Subcutaneous adipose tissue (tissue), 4 donors: Measurements from ENCODE around the gene CTU2. TPM values are rescaled to one million over a fixed set of nuclear protein-coding genes. Genes with fewer than 3 reads are reported as not detected.

Experiments used
- total RNA-seq, 4 donors: library from RNA; depleted of rRNA; stranded (reverse); fragments of >200 nt; gene quantifications; one replicate each; pipeline ENCODE4 v1.1.0, GENCODE V29; 2016
- TF ChIP-seq, protein P1 (sequence below): fragments of 450-650 bp; IDR thresholded peaks from one replicate; pipeline ENCODE4 v1.5.1; 2016; ENCODE audit warnings: low read depth, mild to moderate bottlenecking, control low read depth, antibody characterized with exemption, moderate library complexity

Gene CTU2
- total RNA-seq: 1 to 10 TPM; 3.2 to 6.0 (median 4.8) TPM

DNA sequence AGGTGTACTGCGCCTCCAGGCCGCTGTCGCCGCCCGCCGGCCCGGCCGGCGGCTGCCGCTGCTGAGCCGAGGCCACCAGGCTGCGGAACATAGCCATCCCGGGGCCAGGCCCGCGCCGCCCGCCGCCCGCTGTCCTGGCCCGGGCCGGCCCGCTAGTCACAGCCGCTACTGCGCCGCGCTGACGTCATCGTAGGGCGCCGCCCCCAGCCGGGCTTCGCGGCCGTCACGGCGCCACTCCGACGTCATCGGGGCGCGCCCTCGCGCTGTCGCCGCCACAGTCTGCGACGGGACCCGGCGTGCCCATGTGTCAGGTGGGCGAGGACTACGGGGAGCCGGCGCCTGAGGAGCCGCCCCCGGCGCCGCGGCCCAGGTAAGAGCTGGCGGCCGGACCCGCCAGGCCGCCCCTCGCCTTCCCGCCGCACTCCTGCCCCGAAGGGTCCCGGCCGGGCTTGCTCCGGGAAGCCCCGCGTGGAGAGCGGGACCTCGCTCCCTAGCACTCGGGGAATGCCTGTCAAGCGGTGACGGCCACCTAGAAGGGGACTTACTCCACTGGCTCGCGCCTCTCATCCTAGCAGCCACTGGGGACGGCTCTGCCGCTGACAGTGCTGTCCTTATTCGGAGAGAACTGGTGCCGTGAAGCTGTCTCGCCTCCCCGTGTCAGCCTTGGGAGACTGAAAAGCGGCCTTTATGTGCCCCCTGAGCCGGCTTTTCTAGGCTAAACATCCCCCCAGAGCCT, at the start of gene CTU2, which contains the start of gene RNF166:
Gene CTU2 (plus strand): TSS at position 275 of the 736 bp plus-strand sequence. CDS start 28 bp downstream, at position 303.
Gene RNF166 (minus strand): TSS at position 180 of the 736 bp plus-strand sequence. CDS start 83 bp downstream, at position 97.
- TF ChIP-seq, protein P1, sequence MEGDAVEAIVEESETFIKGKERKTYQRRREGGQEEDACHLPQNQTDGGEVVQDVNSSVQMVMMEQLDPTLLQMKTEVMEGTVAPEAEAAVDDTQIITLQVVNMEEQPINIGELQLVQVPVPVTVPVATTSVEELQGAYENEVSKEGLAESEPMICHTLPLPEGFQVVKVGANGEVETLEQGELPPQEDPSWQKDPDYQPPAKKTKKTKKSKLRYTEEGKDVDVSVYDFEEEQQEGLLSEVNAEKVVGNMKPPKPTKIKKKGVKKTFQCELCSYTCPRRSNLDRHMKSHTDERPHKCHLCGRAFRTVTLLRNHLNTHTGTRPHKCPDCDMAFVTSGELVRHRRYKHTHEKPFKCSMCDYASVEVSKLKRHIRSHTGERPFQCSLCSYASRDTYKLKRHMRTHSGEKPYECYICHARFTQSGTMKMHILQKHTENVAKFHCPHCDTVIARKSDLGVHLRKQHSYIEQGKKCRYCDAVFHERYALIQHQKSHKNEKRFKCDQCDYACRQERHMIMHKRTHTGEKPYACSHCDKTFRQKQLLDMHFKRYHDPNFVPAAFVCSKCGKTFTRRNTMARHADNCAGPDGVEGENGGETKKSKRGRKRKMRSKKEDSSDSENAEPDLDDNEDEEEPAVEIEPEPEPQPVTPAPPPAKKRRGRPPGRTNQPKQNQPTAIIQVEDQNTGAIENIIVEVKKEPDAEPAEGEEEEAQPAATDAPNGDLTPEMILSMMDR: no peak

DNA sequence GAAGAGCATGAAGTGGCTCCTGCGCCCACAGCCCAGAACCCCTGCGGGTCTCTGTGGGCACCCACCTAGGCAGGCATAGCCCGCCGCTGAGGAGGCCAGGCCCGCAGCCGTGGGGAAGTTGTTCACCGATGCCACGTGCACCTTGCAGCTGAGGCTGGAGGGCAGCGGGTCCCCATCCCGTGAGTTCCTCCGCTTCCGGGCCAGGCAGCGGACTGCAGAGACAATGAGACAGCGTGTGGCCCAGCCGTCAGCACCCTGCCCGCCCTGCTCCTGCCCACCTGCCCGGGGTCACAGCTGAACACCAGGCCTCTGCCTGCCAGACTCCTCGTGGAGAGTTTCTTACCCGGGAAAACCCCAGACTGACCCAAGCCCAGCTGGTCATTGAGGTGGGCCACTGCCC, 48.9 kb upstream of the CTU2 start:
- TF ChIP-seq, protein P1: no peak

DNA sequence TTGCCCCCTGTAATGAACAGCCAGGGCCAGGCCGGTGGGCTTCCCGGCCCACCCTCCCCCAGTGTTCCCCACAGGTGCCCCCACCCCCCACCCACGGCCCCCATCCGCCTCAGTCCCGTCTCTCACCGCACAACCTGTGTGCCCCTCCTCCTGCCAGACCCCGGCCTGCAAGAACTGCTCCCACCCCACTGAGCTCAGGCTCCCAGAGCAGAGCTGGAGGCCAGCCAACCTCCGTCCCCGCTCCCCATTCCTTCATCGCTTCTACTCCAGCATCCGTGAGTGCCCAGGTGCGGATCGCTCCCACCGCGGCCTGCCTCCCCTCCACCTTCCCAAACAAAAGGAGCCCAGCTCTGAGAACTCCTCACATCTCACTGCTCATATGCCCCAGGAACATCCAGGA, 47.6 kb upstream of the CTU2 start:
- TF ChIP-seq, protein P1: no peak

DNA sequence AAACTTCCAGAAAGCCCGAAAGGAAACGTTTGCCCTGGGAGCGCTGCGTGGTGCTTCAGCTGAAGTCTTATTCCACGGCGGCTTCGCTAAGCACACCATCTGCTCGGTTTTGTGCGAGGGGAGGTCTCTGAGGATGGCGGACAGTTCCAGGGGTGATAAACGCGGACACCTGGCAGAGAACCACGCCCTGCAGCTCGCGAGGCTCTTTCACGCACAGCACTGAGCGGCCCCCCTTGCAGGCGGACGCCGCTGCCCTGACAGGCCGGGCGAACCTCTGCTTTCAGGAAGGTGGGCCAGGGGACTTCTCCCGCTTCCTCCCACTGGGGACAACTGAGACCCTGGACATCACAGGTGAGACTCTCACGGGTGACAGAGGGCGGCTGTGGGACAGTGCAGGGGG, 47.1 kb upstream of the CTU2 start:
- TF ChIP-seq, protein P1: no peak

DNA sequence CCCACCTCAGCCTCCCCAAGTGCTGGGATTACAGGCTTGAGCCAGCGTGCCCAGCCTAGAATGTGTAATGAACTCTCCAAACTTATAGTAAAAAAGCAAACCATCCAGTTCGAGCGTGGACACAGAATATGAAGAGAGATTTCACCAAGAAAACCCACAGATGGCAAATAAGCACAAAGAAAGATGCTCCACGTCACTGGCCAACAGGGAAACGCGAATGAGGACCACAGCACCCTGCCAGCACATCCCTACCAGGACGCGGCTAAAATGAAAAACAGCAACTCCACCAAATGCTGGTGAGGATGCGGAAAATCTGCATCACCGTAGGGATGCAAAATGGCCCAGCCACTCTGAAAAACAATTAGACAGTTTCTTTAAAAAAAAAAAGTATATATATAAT, 44.8 kb upstream of the CTU2 start:
- TF ChIP-seq, protein P1: no peak

DNA sequence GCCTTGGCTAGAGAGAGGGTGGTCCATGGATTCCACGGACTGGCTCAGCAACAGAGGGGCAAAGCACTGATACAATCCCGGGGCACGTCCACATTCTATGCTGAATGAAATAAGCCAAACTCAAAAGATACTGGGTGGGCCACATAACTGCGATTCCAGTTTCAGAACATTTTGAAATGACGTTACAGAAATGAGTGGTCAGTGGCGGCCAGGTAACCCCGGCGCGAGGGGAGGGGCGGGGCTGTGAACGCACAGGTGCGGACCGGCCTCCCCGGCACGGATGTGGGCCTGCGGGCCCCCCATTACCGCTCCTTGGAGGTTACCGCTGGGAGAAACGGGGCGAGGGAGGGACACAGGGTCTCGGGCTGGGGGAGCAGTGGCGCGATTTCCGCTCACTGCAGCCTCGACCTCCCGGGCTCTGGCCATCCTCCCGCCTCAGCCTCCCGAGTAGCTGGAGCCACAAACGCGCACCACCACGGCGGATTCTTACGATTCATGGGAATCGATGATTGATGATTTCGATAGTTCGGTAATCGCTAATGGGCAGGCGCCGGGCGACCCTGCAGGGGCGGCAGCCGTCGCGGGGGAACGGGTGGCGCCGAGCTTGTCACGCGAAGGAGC, 44.0 kb upstream of the CTU2 start:
- TF ChIP-seq, protein P1: no peak

DNA sequence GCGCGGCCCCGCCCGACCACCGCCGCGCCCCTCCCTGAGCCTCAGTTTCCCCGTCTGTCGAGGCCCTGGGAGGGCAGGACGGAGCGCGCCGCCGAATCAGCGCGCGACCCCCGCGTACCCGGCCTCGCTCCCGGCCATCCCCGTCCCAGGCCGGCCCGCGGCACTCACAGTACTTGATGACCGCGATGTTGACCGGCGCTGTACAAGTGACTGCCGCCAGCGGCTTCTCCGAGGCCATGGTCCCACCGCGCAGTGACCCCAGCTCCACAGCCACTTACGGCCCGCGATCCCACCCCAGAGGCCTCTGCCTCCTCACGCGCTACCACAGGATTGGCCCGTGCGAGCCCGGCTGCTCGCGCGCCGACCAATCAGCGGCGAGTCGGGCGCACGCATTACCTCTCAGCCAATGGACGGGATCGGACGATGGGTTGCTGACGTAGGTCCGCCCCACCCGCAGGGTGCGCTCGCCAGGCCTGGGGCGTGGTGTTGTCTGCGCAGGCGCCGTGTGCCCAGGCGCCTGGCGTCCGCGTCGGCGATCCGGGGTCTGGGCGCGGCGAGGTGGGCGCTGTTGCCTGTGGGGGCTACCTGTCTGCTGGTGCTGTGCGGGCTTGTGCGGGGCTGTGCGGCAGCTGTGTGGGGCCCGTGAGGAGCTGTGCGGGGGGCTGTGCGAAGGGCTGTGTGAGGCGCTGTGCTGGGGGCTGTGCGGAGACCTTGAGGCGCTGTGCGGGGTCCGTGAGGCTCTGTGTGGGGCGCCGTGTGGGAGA, 43.3 kb upstream of the CTU2 start, which contains the start of gene MVD:
Gene MVD (minus strand): TSS at position 249 of the 764 bp plus-strand sequence. CDS start 11 bp downstream, at position 238.
- TF ChIP-seq, protein P1: no peak
